ENCODE measurements around the gene CD164. TPM values are rescaled to one million over a fixed set of nuclear protein-coding genes. Genes with fewer than 3 reads are reported as not detected.

The CD164 gene
- total RNA-seq, 1 experiment from 2014 or later = 337 TPM

DNA sequence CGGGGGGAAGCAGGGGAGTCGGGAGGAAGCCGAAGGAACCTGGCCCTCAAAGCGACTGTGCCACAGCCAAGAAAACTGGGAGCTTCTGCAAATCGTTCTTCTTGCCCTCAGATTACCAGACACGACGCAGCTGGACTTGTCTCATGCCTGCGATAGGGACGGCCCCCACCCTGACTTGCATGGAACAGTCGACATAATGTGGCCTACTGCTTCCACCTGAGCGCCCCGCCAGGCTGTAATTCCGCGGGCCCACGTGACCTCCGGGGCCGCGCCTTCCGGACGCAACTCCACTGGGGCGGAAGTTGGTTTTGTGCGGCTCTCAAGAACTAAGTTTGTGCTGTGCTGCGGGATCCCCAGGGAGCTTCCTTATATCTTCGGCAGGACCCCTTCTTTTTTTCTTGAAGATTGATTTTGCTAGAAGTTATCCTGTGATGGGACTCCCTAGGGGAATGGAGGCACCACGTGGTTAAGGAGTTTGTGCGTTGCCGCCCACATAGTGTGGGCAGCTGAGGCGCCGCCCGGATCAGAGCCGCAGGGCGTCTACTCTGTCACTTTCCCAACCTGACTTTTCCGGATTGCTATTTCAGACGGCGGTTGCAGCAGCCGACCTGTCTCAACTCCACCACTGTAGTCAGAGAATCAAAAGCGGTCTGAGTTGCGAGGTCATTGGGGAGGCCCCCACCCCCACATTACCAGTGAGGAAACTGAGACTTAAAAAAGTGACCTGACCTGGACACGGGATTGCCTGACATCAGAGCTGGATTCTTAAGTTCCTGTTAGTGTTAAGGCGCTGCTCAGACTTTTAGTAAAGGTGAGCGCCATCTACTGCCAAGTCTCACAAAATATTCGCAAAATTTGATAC is 540 bp upstream of the CD164 start:
- Histone ChIP-seq H3K4me1 (ENCODE audit: control insufficient read depth, insufficient read depth, low read length) (peaks cover 33% of the 10 kb centered on the region), H3K9me3 (ENCODE audit: control insufficient read depth, insufficient read depth, low read depth, low read length) (no peaks in the 10 kb centered on the region), H3K36me3 (ENCODE audit: control insufficient read depth, insufficient read depth, low read length) (peaks cover 17% of the 10 kb centered on the region), H3K27ac (ENCODE audit: low read length) (peak overlapping the region; percentile 98), H3K27me3 (ENCODE audit: control insufficient read depth, insufficient read depth, low read length) (no peaks in the 10 kb centered on the region), H3K4me3 (ENCODE audit: low read depth in 2 of 2, low read length in 2 of 2) (peak overlapping the region; percentile 73 to 88)
- TF ChIP-seq, protein P1, sequence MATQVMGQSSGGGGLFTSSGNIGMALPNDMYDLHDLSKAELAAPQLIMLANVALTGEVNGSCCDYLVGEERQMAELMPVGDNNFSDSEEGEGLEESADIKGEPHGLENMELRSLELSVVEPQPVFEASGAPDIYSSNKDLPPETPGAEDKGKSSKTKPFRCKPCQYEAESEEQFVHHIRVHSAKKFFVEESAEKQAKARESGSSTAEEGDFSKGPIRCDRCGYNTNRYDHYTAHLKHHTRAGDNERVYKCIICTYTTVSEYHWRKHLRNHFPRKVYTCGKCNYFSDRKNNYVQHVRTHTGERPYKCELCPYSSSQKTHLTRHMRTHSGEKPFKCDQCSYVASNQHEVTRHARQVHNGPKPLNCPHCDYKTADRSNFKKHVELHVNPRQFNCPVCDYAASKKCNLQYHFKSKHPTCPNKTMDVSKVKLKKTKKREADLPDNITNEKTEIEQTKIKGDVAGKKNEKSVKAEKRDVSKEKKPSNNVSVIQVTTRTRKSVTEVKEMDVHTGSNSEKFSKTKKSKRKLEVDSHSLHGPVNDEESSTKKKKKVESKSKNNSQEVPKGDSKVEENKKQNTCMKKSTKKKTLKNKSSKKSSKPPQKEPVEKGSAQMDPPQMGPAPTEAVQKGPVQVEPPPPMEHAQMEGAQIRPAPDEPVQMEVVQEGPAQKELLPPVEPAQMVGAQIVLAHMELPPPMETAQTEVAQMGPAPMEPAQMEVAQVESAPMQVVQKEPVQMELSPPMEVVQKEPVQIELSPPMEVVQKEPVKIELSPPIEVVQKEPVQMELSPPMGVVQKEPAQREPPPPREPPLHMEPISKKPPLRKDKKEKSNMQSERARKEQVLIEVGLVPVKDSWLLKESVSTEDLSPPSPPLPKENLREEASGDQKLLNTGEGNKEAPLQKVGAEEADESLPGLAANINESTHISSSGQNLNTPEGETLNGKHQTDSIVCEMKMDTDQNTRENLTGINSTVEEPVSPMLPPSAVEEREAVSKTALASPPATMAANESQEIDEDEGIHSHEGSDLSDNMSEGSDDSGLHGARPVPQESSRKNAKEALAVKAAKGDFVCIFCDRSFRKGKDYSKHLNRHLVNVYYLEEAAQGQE (IDR thresholded peaks at IDR 0.05; ENCODE audit: insufficient read depth in 1 of 2, low read depth in 2 of 2, low read length in 1 of 2) = peak in 1 of 2 experiments; percentile 39; a peak in 1 of 4 replicates
- TF ChIP-seq, protein P2, sequence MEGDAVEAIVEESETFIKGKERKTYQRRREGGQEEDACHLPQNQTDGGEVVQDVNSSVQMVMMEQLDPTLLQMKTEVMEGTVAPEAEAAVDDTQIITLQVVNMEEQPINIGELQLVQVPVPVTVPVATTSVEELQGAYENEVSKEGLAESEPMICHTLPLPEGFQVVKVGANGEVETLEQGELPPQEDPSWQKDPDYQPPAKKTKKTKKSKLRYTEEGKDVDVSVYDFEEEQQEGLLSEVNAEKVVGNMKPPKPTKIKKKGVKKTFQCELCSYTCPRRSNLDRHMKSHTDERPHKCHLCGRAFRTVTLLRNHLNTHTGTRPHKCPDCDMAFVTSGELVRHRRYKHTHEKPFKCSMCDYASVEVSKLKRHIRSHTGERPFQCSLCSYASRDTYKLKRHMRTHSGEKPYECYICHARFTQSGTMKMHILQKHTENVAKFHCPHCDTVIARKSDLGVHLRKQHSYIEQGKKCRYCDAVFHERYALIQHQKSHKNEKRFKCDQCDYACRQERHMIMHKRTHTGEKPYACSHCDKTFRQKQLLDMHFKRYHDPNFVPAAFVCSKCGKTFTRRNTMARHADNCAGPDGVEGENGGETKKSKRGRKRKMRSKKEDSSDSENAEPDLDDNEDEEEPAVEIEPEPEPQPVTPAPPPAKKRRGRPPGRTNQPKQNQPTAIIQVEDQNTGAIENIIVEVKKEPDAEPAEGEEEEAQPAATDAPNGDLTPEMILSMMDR (IDR thresholded peaks at IDR 0.05) = peak; percentile 86
- peak; percentile 94 for TF ChIP-seq POLR2AphosphoS5 (IDR thresholded peaks at IDR 0.05; ENCODE audit: low read depth, low read length)
- TF ChIP-seq SIN3A (IDR thresholded peaks at IDR 0.05; ENCODE audit: borderline replicate concordance, insufficient read depth, low read depth, low read length) = peak; percentile 77
- TF ChIP-seq TCF7L2 (IDR thresholded peaks at IDR 0.05; ENCODE audit: low read depth, low read length) = peak; percentile 83
- ATAC-seq (peak; percentile 91), DNase-seq (ENCODE audit: low read depth, low spot score) (peak; percentile 97)
- no TSS peak for BruUV-seq (replicated peaks)
- POLR2A ChIA-PET = interaction anchor here (0.7 to 1.0 kb wide), 4 partner anchors 8 to 1843 kb away, joined by 3 to 4 read pairs (median 3); no protein-coding TSS in a partner anchor
- in situ Hi-C loops (cut with HindIII; ENCODE audit: low pct_unique_long_range_greater_than_20kb, low sequenced_read_pairs) = no loop called here
- CTCF ChIA-PET = interaction anchor here (0.6 to 3.1 kb wide), 12 partner anchors 9 to 434 kb away, joined by 3 to 20 read pairs (median 4); partner anchors contain the start of genes CEP57L1 and SESN1
- intact Hi-C loops (cut with micrococcal nuclease; ENCODE audit: unreplicated experiment) = loop anchor here (1.0 to 5.0 kb wide), 3 partner anchors 59 to 288 kb away; partner anchors contain the start of genes CEP57L1, PPIL6, SESN1 and SMPD2

- ATAC-seq (no peak), DNase-seq (ENCODE audit: low read depth, low spot score) (no peak)
- in situ Hi-C loops (cut with HindIII; ENCODE audit: low pct_unique_long_range_greater_than_20kb, low sequenced_read_pairs) = no loop called here
- peak overlapping the region; percentile 98 for H3K27ac ChIP-seq (ENCODE audit: low read length)
- no peaks in the 10 kb centered on the region for H3K9me3 ChIP-seq (ENCODE audit: control insufficient read depth, insufficient read depth, low read depth, low read length)
- intact Hi-C loops (cut with micrococcal nuclease; ENCODE audit: unreplicated experiment) = loop anchor here (5.0 kb wide), 1 partner anchor 61 kb away; the partner anchor contains the start of genes PPIL6 and SMPD2
- TF ChIP-seq POLR2AphosphoS5 (IDR thresholded peaks at IDR 0.05; ENCODE audit: low read depth, low read length) = no peak
- 0 out of 2 replicates have a peak, but pooled peaks have one; percentile 38 for TF ChIP-seq SIN3A (IDR thresholded peaks at IDR 0.05; ENCODE audit: borderline replicate concordance, insufficient read depth, low read depth, low read length)
- CTCF ChIA-PET = interaction anchor here (0.6 kb wide), 1 partner anchor 583 kb away, joined by 3 read pairs; no protein-coding TSS in a partner anchor
- H3K27me3 ChIP-seq (ENCODE audit: control insufficient read depth, insufficient read depth, low read length) = no peaks in the 10 kb centered on the region
- H3K4me1 ChIP-seq (ENCODE audit: control insufficient read depth, insufficient read depth, low read length) = peaks cover 33% of the 10 kb centered on the region
- no TSS peak for BruUV-seq (replicated peaks)
- H3K4me3 ChIP-seq (ENCODE audit: low read depth in 2 of 2, low read length in 2 of 2) = peak overlapping the region; percentile 73 to 88
- peaks cover 33% of the 10 kb centered on the region for H3K36me3 ChIP-seq (ENCODE audit: control insufficient read depth, insufficient read depth, low read length)
- POLR2A ChIA-PET = no interaction called here
These were observed 1.1 kb downstream of the CD164 start for GRCh38 chr6:109381061-109381746.
